ENCODE results near the gene ABCF1.
A peak's percentile ranks its signal among the peaks of the same experiment; 100 is the strongest.
"Not testable (repeated sequence)": the region's sequence is repeated elsewhere in the genome, so short reads cannot be mapped to it uniquely, and the experiment has no call there.

The ABCF1 gene

GRCh38 chr6:30571075-30571761 lies at the start of gene ABCF1:
TSS of gene ABCF1 (plus strand) at chr6:30571442. CDS start at chr6:30571488, 46 bp downstream.
- peak; percentile 100 for DNase-seq (ENCODE audit: low spot score)

- not testable (repeated sequence) for DNase-seq (ENCODE audit: low spot score)
These were observed 49.3 kb upstream of the ABCF1 start for GRCh38 chr6:30521952-30522351.

- DNase-seq (ENCODE audit: low spot score), result not testable (repeated sequence)
These were observed 44.8 kb upstream of the ABCF1 start for GRCh38 chr6:30526444-30526843.

- not testable (repeated sequence) for DNase-seq (ENCODE audit: low spot score)
These were observed 41.8 kb upstream of the ABCF1 start for GRCh38 chr6:30529349-30529875.

- DNase-seq (ENCODE audit: low spot score), result no peak
These were observed 41.2 kb upstream of the ABCF1 start for GRCh38 chr6:30530014-30530413.

GRCh38 chr6:30533460-30534294 lies 37.6 kb upstream of the ABCF1 start:
- no peak for DNase-seq (ENCODE audit: low spot score)

- DNase-seq (ENCODE audit: low spot score), result no peak
These were observed 33.3 kb upstream of the ABCF1 start for GRCh38 chr6:30537931-30538330.

- DNase-seq (ENCODE audit: low spot score), result peak; percentile 77
These were observed 29.5 kb upstream of the ABCF1 start for GRCh38 chr6:30541515-30542403.

- no peak for DNase-seq (ENCODE audit: low spot score)
These were observed 28.9 kb upstream of the ABCF1 start for GRCh38 chr6:30542404-30542725.

- DNase-seq (ENCODE audit: low spot score), result no peak
These were observed 28.3 kb upstream of the ABCF1 start for GRCh38 chr6:30542915-30543314.

- no peak for DNase-seq (ENCODE audit: low spot score)
These were observed 27.4 kb upstream of the ABCF1 start for GRCh38 chr6:30543821-30544220.

- peak; percentile 80 for DNase-seq (ENCODE audit: low spot score)
These were observed 26.5 kb upstream of the ABCF1 start for GRCh38 chr6:30544666-30545272.

- DNase-seq (ENCODE audit: low spot score), result no peak
These were observed 23.8 kb upstream of the ABCF1 start for GRCh38 chr6:30547454-30547853.

- no peak for DNase-seq (ENCODE audit: low spot score)
These were observed 22.9 kb upstream of the ABCF1 start for GRCh38 chr6:30548375-30548774.

GRCh38 chr6:30554404-30554803 lies 16.8 kb upstream of the ABCF1 start:
- DNase-seq (ENCODE audit: low spot score), result no peak

GRCh38 chr6:30554962-30555815 lies 16.1 kb upstream of the ABCF1 start:
- DNase-seq (ENCODE audit: low spot score), result peak; percentile 26

GRCh38 chr6:30555816-30556065 lies 15.5 kb upstream of the ABCF1 start:
- no peak for DNase-seq (ENCODE audit: low spot score)

- peak; percentile 87 for DNase-seq (ENCODE audit: low spot score)
These were observed 15.0 kb upstream of the ABCF1 start, which contains the start of gene GNL1 for GRCh38 chr6:30556066-30556905. TSS of gene GNL1 (minus strand) at chr6:30556489. CDS start at chr6:30556203, 286 bp downstream.

- DNase-seq (ENCODE audit: low spot score), result peak; percentile 93
These were observed 14.1 kb upstream of the ABCF1 start, which contains the start of gene PRR3 for GRCh38 chr6:30556906-30557682. TSS of gene PRR3 (plus strand) at chr6:30557295. CDS start at chr6:30557345, 50 bp downstream.
